ENCODE results near the gene IL25.
"Not testable (repeated sequence)": the region's sequence is repeated elsewhere in the genome, so short reads cannot be mapped to it uniquely, and the experiment has no call there.

IL25 gene

DNA sequence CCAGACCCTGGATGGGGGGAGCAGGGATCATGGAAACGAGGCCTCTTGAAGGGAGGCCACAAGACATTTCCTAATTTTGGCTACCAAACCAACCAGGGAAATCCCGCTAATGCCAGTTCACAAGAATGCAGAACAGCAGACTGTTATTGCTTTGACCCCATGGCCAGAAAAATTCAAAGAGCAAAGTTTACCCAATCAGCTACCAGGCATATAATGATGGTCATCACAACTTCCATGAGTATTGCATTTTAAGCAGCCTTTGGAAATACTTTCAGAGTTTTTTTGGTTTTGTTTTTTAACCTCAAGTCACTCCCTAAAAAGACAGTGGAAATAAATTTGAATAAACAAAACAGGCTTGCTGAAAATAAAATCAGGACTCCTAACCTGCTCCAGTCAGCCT, at the start of gene IL25:
TSS of gene IL25 (plus strand) at position 301 of the 400 bp plus-strand sequence.
- no peak for DNase-seq (ENCODE audit: low read depth in 2 of 3, low spot score in 2 of 3)

GRCh38 chr14:23323838-23324454, 48.7 kb upstream of the IL25 start:
- DNase-seq (ENCODE audit: low read depth in 2 of 3, low spot score in 2 of 3): no peak

GRCh38 chr14:23324455-23324846, 48.2 kb upstream of the IL25 start:
- no peak for DNase-seq (ENCODE audit: low read depth in 2 of 3, low spot score in 2 of 3)

DNA sequence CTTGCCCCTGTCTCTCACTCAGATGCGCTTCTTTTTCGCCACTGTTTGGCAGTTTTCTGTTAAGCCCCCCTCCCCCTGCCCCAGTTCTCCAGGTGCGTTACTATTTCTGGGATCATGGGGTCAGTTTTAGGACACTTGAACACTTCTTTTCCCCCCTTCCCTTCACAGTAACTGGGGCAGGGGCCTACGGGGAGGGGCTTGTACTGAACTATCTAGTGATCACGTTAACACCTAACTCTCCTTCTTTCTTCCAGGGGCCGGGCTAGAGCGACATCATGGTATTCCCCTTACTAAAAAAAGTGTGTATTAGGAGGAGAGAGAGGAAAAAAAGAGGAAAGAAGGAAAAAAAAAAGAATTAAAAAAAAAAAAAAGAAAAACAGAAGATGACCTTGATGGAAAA, 47.6 kb upstream of the IL25 start:
- no peak for DNase-seq (ENCODE audit: low read depth in 2 of 3, low spot score in 2 of 3)

DNA sequence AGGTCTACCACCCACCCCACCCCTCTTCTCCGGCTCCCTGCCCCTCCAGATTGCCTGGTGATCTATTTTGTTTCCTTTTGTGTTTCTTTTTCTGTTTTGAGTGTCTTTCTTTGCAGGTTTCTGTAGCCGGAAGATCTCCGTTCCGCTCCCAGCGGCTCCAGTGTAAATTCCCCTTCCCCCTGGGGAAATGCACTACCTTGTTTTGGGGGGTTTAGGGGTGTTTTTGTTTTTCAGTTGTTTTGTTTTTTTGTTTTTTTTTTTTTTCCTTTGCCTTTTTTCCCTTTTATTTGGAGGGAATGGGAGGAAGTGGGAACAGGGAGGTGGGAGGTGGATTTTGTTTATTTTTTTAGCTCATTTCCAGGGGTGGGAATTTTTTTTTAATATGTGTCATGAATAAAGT, 46.9 kb upstream of the IL25 start:
- DNase-seq (ENCODE audit: low read depth in 2 of 3, low spot score in 2 of 3): not testable (repeated sequence)

DNA sequence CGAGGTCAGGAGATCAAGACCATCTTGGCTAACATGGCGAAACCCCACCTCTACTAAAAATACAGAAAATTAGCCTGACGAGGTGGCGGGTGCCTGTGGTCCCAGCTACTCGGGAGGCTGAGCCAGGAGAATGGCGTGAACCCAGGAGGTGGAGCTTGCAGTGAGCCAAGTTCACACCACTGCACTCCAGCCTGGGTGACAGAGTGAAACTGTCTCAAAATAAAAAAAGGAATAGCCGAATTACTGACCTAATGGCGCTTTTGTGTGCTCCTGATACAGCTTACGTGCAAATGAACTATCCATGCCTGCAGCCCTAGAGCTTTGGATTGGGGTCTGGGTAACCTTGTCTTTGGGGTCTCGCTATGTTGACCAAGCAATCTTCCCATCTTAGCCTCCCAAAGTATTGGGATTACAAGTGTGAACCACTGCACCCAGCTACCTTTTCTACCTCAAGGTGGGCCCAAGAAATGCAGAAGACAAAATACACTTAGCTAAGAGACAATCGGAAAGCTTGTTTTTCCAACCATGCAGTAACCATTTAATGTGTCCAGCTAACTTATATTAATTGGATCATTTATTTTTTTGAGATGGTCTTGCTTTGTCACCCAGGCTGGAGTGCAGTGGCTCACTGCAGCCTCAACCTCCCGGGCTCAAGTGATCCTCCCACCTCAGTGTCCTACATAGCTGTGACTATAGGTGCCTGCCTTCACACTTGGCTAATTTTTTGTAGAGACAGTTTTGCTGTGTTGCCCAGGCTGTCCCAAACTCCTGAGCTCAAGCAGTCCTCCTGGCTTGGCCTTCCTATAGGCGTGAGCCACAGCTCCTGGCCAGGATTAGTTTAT, 45.9 kb upstream of the IL25 start:
- no peak for DNase-seq (ENCODE audit: low read depth in 2 of 3, low spot score in 2 of 3)

DNA sequence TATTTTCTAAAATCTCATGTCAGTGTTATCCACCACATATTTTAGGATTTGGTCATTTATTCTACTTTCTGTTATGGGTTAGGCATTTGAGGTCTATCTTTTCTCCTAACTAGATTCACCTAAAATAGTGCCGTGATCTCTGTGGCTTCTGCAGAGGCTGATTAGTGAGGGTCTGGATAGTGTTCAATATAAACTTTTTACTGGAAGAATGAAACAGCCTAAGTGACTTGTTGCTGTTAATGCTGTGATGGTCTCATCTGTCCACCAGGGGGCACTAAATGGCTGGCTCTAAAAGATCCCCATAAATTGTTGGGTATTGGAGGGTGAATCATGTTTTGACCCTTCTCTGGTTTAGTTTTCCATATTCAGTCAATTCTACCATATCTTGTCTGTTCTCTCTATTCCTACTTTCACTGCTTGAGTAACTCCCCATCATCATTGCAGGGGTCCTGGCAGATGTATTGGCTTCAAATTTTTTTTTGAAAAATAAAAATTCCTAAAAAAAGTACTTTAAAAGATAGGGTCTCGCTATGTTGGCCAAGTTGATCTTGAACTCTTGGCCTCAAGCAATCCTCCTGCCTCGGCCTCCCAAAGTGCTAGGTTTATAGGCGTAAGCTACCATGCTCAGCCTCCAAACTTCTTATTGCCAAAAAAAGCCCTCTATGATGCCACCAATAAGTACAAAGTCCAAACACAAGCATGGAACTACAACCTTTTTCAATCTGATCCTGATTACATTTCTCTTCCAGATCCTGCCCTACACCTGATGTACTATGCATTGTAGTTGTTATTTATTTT, 44.5 kb upstream of the IL25 start:
- DNase-seq (ENCODE audit: low read depth in 2 of 3, low spot score in 2 of 3): no peak

DNA sequence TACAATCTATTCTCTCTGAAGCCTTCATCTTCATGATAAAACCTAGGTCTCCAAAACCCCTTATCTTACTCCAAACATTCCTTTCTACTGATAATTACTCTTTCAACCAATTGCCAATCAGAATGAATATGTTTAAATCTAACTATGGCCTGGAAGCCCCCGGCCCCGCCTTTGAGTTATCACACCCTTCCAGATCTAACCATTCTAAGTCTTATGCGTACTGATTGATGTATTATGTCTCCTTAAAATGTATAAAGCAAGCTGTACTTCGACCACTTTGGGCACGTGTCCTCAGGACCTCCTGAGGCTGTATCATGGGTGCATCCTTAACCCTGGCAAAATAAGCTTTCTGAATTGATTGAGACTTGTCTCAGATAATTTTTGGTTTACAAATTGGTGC, 37.0 kb upstream of the IL25 start:
- no peak for DNase-seq (ENCODE audit: low read depth in 2 of 3, low spot score in 2 of 3)

DNA sequence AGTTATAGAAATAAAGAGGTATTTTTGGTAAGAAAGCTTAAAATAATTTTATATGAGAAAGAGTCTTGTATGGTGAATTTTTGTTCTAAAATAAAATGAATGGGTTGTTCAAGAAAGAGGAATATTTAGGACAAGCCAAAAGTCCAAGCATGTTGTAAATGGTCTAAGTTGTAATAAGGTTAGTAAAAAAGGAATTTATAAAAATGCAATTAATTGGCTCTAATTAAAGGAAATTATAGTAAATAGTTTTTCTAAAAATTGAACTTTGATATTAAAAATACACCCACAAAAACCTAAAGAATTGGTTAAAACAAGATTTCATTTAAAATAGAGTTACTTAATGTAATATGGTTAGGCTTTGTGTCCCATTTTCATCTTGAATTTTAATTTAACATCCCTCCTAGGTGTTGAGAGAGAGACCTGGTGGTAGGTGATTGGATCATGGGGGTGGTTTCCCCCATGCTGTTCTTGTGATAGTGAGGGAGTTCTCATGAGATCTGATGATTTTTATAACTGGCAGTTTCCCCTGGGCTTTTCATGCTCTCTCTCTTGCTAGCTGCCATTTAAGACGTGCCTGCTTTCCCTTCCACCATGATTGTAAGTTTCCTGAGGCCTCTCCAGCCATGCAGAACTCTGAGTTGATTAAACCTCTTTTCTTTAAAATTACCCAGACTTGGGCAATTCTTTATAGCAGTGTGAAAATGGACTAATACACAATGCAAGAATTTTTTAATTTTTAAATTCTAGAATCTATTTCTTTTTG, 32.9 kb upstream of the IL25 start:
- no peak for DNase-seq (ENCODE audit: low read depth in 2 of 3, low spot score in 2 of 3)

GRCh38 chr14:23344481-23344880, 28.1 kb upstream of the IL25 start:
- no peak for DNase-seq (ENCODE audit: low read depth in 2 of 3, low spot score in 2 of 3)

- no peak for DNase-seq (ENCODE audit: low read depth in 2 of 3, low spot score in 2 of 3)
Measured at GRCh38 chr14:23345987-23346692, 26.5 kb upstream of the IL25 start.

GRCh38 chr14:23346693-23347405, 25.8 kb upstream of the IL25 start:
- no peak for DNase-seq (ENCODE audit: low read depth in 2 of 3, low spot score in 2 of 3)

DNA sequence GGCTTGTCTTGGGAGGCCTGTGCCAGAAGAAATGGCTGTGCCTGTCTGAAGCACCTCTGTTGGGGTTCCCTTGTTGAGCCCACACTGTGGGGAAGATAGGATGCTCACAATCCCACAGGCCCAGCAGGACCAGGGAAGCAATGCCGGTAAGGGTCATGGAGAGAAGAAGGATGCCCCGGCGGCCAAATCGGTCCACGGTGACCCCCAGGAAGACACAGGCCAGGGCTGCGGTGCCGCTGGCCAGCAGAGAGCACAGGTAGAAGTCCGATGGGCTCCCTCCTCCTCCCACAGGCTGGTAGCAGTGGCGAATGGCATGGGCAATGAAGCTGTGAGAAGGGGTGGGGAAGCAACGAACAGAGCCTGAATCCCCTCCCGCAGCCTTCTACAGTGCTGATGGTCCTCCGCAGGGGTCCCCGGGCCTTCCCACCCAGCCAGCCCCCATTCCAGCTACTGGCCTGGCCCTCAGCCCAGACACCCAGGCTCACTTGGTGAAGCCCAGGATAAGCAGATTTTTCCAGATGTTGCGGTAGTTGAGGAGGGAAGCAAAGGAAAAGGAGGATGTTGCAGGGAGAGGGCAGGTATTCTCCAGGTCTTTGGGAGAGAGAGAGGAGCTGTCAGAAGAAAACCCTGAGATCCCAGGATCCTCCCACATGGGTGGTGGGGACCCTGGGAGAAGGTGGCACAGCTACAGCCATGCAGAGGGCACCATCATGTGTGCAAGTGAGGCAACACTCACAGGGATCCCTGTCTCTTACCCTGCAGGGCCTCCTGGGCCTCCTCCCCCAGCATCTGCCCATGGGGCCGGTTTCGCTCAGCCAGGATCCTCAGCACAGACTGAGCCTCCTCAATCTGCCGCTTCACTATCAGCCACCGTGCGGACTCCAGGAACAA, 25.0 kb upstream of the IL25 start:
- no peak for DNase-seq (ENCODE audit: low read depth in 2 of 3, low spot score in 2 of 3)

DNA sequence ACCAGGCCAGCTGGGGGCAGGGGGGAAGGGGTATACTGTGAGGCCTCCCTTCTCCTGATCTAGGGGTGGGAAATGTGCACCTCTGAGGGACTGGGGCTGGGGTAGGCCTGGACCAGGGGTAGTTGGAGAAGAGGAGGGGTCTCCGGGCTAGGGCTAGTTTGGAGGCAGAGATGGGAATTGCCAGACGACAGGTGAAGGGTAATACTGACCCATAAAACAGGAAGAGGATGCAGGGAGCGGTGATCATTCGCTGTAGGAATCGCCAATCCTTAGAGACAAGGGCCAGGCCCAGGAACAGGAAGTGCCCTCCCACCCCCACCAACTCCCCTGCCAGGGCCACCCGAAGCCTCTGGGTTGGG, 24.3 kb upstream of the IL25 start:
- DNase-seq (ENCODE audit: low read depth in 2 of 3, low spot score in 2 of 3): no peak

DNA sequence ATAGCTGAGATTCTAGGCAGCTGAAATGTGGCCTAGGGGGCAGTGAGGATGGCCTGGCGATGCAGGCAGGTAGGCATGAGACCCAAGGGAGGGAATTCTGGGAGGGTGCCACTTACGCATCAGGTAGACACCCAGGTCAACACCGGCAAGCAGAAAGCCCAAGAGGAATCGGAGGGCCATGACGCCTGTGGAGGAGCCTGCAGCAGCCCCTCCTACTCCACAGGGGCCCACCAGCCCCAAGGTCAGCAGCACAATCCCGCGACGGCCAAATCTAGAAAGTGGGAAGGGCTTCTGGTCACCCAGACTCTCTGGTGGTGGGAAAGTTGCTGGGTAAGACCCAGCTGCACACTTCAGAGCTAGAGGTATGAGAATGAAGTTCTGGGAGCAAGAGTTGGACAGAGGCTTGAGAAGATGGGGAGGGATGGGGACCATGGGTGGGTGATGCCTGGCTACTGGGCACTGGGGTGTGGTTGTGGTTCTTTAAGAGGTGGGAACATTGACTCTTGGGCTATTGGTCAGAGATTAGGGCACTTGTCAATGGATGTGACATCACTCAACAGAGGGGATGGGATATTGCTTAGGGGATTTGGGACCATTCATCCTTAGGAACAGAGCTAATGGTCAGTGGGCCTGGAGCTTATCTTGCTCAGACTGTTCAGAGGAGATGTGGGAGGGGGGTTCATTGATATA, 23.3 kb upstream of the IL25 start:
- DNase-seq (ENCODE audit: low read depth in 2 of 3, low spot score in 2 of 3): no peak

DNA sequence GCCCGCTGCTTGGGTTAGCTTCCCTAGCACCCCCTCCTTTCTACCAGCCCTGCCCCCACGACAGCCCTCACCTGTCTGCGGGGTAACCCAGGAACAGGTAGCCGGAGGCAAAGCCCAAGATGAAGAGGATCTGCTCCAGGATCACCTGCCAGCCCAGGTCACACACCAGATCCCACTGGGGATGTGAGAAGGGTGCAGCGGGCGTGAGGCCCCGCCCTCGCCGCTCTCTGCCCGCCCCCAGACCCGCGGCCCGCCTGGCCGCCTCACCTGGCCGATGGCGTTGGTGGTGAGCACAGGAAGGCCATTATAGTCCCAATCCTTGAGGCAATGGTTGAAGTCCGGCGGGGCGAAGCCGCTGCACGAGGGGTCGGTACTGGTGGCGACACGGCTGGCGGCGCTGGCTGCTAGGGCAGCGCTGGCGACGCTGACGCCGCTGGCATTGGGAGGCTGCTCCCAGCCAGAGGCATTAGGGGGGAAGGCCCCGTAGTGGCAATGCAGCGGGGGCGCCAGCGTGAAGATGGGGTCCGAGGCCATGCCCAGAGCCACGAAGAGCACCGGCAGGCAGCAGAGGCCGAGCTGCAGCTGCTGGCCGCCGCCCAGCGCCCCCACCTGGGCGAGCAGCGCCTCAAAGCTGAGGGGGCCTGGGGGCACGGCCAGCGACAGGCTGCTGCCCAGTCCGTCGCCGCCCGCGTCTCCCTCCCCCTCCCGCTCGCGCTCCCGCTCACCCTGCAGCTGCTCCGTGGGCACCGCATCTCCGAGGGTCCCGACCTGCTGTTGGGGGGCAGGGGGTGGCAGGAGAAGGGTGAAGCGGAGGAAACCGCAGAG, 20.7 kb upstream of the IL25 start:
- no peak for DNase-seq (ENCODE audit: low read depth in 2 of 3, low spot score in 2 of 3)

All from activated CD8-positive, alpha-beta memory T cell treated with anti-CD3 and anti-CD28 coated beads for 48 hours (primary cell).